Activated CD8-positive, alpha-beta memory T cell treated with anti-CD3 and anti-CD28 coated beads, Interleukin-2, amount 50 U/mL, for 24 hours (primary cell): Measurements from ENCODE around the gene NECTIN2.
"Not testable (repeated sequence)": the region's sequence is repeated elsewhere in the genome, so short reads cannot be mapped to it uniquely, and the experiment has no call there.

Source experiments
- DNase-seq: peaks from one replicate; pipeline ENCODE4 v3.0.0-alpha.2; 2020; ENCODE audit errors: extremely low read depth

The NECTIN2 gene

GRCh38 chr19:44817725-44818465, 28.2 kb upstream of the NECTIN2 start:
- DNase-seq: no peak

GRCh38 chr19:44818466-44819031, 27.5 kb upstream of the NECTIN2 start:
- DNase-seq: no peak

- no peak for DNase-seq
Measured at GRCh38 chr19:44819246-44819832, 26.8 kb upstream of the NECTIN2 start.

GRCh38 chr19:44820648-44821609, 25.2 kb upstream of the NECTIN2 start:
- DNase-seq: no peak

GRCh38 chr19:44822177-44822576, 23.9 kb upstream of the NECTIN2 start:
- no peak for DNase-seq

- no peak for DNase-seq
Measured at GRCh38 chr19:44822670-44823372, 23.3 kb upstream of the NECTIN2 start.

- DNase-seq: no peak
Measured at GRCh38 chr19:44823373-44823698, 22.8 kb upstream of the NECTIN2 start.

GRCh38 chr19:44824761-44825160, 21.3 kb upstream of the NECTIN2 start:
- no peak for DNase-seq

- not testable (repeated sequence) for DNase-seq
Measured at GRCh38 chr19:44832875-44833274, 13.2 kb upstream of the NECTIN2 start.

- DNase-seq: not testable (repeated sequence)
Measured at GRCh38 chr19:44834399-44834798, 11.7 kb upstream of the NECTIN2 start.

- no peak for DNase-seq
Measured at GRCh38 chr19:44839276-44839675, 6.8 kb upstream of the NECTIN2 start.

GRCh38 chr19:44840811-44841210, 5.3 kb upstream of the NECTIN2 start:
- DNase-seq: no peak

- no peak for DNase-seq
Measured at GRCh38 chr19:44841231-44841630, 4.9 kb upstream of the NECTIN2 start.

GRCh38 chr19:44845286-44845611, 848 bp upstream of the NECTIN2 start:
- no peak for DNase-seq

- DNase-seq: no peak
Measured at GRCh38 chr19:44846455-44847143, 502 bp downstream of the NECTIN2 start.

GRCh38 chr19:44847144-44848035, 1.3 kb downstream of the NECTIN2 start:
- DNase-seq: no peak

- no peak for DNase-seq
Measured at GRCh38 chr19:44848036-44848811, 2.1 kb downstream of the NECTIN2 start.

- DNase-seq: no peak
Measured at GRCh38 chr19:44848812-44849447, 2.8 kb downstream of the NECTIN2 start.

GRCh38 chr19:44850641-44851109, 4.6 kb downstream of the NECTIN2 start:
- DNase-seq: no peak
